Activated CD4-positive, alpha-beta T cell treated with anti-CD3 and anti-CD28 coated beads, Interleukin-2, amount 50 U/mL, for 16 hours (primary cell): ENCODE measurements around the gene TAF1A.

Experiments
- DNase-seq: peaks from one replicate; pipeline ENCODE4 v3.0.0-alpha.2; 2020

The TAF1A gene

GRCh38 chr1:222594789-222595188, 5.1 kb upstream of the TAF1A start:
- DNase-seq: no peak

GRCh38 chr1:222592171-222592570, 2.4 kb upstream of the TAF1A start:
- no peak for DNase-seq

DNA sequence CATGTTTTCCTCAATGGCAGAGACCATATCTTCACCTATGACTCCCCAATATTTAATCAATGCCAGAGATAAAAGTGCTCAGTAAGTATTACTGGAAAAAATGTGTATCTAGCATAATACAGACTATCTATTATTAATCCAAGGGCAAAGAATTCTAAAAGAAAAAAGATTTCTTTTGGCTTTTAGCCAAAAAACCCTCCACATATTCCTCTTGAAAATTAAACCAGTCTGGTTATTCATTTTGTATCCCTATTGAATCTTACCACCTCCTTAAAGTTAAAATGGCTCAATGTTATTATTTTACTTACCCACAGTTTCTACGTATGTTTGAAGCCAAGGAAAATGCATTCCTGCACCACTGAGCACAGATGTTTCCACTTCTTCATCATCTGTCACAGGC, 1.6 kb downstream of the TAF1A start:
- DNase-seq: no peak

- no peak for DNase-seq
Observed at GRCh38 chr1:222586842-222587241, 2.9 kb downstream of the TAF1A start.

GRCh38 chr1:222583079-222583478, 6.7 kb downstream of the TAF1A start:
- no peak for DNase-seq

- peak; percentile 10 for DNase-seq
Observed at GRCh38 chr1:222582099-222582774, 7.5 kb downstream of the TAF1A start.

DNA sequence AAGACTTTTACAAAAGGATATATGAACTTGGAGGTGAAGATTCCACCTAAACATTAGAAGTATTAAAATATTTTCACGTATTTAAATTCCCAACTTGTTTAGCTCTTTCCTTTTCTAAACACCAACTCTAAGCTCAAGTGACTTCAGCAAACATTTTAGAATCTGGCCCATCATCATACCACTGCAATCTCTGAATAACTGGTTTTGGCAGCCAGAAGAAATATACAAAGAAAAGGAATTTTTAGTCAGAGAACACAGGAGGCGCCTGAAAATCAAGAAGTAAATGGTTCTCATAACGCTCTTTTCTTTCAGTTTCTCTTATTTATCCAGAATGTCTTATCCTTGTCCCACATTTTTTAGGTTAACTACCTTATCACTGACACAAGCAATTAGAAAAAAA, 10.4 kb downstream of the TAF1A start:
- no peak for DNase-seq

GRCh38 chr1:222570837-222571236, 18.9 kb downstream of the TAF1A start:
- DNase-seq: no peak

DNA sequence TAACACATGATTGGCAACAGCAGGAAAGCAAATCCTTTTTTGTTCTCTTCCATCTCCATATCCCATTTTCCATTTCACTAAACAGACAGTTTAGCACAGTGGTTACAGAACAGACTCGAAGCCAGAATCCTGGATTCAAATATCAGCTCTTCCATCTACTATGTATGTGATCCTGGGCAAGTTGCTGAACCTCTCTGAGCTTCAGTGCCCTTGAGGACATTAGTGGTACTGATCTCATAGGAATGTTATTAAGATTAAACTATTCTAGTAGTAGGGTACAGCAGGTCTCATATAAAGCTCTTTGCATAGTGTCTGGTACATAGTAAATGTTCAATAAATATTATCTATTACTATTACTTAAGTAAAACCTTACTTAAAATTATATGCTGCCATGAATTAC, 28.1 kb downstream of the TAF1A start:
- no peak for DNase-seq

- DNase-seq: no peak
Observed at GRCh38 chr1:222557574-222557973, 32.2 kb downstream of the TAF1A start.

DNA sequence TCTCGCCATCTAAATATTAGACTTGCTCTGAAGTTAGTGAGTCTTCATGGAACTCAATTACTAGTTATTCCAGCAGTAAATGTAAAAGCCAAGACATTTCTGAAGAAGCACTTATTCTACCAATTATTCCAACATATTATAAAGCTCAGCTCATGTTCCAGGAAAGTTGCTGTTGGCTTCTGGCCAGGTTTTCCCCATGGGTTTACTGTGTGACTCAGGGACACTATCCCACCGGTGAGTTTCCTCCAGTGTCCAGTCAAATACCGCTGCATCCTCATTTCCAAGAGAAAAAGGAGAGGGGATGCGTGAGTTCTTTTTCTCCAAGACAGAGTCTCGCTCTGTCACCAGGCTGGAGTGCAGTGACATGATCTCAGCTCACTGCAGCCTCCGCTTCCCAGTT, 32.6 kb downstream of the TAF1A start:
- no peak for DNase-seq

DNA sequence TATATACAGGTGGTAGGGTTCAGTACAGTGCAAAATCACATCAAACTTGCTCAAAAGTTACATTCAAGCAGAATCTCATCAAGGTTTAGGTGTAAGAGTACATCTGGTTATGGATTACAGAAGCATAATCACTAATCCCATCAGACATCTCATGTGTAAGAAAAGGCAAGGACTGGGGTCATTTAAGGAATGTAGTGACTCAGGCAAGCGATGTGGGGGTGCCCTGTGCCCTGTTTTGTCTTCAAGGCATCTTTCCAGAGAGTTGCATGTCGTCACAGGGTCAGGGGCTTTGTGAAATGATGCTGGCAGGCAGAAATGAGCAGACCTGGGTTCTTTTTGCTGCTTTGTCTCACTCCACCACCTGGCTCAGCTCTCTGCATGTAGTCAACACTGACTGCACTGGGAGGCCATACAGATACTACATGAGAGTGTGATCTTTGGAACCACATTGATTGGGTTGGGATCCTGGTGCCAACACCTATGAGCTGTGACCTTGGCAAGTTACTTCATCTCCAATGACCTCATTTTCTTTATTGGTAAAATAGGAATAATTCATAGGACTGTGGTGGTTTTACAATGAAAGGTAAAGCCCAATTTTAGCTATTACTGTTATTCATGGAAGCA, 33.6 kb downstream of the TAF1A start:
- no peak for DNase-seq

GRCh38 chr1:222554177-222554576, 35.6 kb downstream of the TAF1A start:
- DNase-seq: no peak

GRCh38 chr1:222552882-222553281, 36.9 kb downstream of the TAF1A start:
- DNase-seq: no peak

DNA sequence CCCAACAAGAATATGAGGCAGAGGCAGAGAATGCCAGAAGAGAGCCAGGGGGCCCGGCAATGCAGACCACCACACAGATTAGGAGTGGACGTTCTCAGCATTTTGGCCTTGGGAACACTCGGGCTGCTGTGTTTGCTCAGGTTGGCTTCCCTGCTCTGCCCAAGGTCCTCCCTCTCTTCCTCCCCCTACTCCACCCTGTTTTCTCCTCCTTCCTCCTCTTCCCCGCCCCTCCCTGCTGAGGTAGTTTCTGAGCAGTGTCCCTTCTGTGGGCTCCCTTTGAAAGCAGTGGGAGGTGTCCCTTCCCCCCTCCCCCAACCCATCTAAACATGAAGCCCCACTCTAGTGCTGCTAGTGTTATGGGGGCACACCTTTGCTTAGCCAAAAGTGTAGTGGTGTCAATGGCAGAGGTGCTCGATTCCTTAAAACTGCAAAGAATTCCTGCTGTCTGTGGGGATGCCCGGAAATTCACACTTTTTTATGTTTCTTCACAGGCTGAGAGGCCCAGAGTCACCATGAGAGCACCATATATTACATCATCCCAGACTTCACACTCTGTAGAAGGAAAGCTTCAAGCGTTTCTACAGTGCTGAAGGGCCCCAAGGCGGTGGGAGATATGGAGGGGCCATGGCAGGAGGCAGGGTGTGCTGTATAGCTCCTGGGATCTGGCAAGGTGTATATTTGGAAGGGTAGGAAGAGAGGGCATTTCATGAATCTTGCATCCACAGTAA, 41.6 kb downstream of the TAF1A start, which contains the start of gene HHIPL2:
HHIPL2 (minus strand) TSS at position 161 of the 728 bp plus-strand sequence; CDS start at position 101, 60 bp downstream.
- DNase-seq: no peak

GRCh38 chr1:222547260-222547614, 42.5 kb downstream of the TAF1A start:
- no peak for DNase-seq

GRCh38 chr1:222546548-222547259, 43.0 kb downstream of the TAF1A start:
- DNase-seq: no peak

GRCh38 chr1:222546091-222546490, 43.6 kb downstream of the TAF1A start:
- DNase-seq: no peak

DNA sequence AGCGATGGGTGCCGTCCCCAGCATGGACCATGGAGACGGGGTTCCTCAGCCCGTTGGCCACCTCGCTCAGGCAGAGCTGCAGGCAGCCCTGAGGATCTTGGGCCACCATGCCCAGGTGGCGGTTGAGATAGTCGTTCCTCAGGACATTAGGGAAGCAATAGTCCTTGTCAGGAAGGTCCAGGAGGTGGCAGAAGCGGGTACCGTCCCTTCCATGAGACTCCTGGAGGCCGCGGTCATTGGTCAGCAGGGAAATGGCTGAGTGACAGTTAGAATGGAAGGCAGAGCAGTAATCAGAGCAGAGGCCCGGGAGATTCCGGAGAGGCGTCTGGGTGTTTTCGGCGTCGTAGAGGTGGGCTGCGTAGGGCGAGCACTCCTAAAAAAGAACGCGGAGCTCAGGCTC, 45.9 kb downstream of the TAF1A start:
- DNase-seq: no peak

- no peak for DNase-seq
Observed at GRCh38 chr1:222540598-222540995, 49.1 kb downstream of the TAF1A start.

DNA sequence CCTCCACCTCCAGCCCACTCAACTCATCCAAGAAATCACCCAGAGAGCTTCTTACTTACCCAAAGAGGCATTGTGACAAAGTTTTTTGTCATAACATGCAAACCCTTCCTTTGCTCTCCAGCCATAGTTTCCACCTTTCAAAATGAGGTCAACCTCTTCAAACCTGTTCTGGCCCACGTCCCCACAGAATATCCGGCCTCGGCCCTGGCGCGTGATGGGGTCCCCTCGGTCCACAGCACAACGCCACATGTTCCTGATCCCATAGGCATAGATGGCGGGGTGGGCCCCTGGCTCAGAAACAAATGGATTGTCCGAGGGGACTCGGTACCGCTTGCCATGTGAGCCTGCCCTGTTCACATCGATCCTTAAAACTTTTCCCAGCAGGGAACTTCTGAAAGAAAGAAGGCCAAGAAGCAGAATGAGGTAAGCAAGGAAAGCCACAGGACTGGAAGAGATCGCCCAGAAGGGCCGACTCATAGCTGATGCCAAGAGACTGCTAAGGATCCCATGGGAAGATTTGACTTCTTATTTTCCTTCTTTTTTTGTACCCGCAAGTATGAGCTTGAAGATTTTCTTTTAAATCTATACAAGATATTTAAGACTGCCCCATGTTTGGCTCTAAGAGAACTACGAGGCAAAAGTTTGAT, 49.7 kb downstream of the TAF1A start:
- no peak for DNase-seq

DNA sequence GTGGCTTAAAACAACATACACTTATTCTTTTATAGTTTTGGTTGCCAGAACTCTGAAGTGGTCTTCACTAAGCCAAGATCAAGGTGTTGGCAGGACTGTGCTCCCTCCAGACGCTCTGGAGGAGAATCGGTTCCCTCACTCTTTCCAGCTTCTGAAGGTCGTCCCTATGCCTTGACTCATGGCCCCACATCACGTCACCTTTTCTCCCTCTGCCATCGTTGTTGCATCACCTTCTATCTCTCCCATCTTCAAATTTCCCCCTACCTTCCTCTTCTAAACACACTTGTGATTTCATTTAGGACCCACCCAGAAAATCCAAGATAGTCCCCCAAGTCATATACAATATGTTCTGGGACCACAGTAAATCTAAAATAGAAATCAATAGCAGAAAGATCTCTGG, 54.3 kb downstream of the TAF1A start:
- no peak for DNase-seq

DNA sequence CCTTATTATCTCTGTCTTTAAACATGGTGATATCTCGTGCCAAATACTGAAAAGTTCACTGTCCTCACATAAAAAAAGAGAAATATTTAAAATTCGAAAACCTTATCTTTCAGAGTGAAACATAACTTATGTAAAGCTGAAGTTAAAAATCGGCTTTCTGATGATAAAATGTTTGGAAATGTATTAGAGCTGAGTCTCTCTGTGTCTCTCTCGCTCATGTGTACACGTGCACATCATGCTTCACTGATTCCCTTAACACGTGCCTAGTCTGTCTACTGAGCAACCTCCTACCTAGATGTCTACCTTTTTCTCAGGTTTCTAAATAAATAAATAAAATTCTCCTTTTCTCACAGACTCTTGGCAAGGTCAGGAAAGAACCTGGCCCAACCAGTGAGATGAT, 58.9 kb downstream of the TAF1A start:
- DNase-seq: no peak
